Fibroblast of the aortic adventitia (primary cell): ENCODE results near the gene ARID1B. TPM values are rescaled to one million over a fixed set of nuclear protein-coding genes. Genes with fewer than 3 reads are reported as not detected.

Source experiments
- DNase-seq: peaks from one replicate; pipeline ENCODE4 v3.0.0-alpha.2; 2010; ENCODE audit warnings: low read depth
- H3K4me3 ChIP-seq: 2 replicates; pipeline ENCODE4 v1.5.1; 2011; ENCODE audit warnings: low read depth, mild to moderate bottlenecking, control low read depth, low read length, moderate library complexity
- CTCF ChIP-seq: IDR thresholded peaks from 2 replicates; pipeline ENCODE4 v1.5.1; 2011; ENCODE audit warnings: mild to moderate bottlenecking, low read length, control low read depth, inconsistent platforms; ENCODE audit not compliant: insufficient read depth
- total RNA-seq: library from RNA; depleted of rRNA; stranded (reverse); fragments of >200 nt; gene quantifications from 2 replicates; pipeline ENCODE4 v1.2.3, GENCODE V29; 2012; ENCODE audit warnings: low replicate concordance

Gene ARID1B
- total RNA-seq, 1 donor = 55.9 TPM

DNA sequence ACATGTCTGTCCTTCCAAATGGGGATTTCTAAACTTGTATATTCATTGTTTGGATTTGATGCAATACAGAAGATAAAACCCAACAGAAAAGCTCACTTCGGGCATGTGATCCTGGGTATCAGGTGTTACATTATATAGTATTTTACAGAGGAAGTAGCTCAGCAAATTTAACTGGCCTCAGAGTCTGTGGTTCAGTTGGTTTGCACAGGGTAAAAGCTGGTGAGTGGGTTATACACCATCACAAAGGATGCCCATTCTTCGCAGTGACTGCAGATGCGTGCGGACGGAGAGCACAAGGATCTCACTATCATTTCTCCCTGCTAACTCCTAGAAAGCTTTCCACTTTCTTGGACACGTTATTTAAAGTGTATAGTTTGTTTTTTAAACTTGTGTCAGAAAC is 309.5 kb downstream of the ARID1B start:
- no peak overlapping the region for H3K4me3 ChIP-seq
- no peak for DNase-seq
- no peak for TF ChIP-seq CTCF

DNA sequence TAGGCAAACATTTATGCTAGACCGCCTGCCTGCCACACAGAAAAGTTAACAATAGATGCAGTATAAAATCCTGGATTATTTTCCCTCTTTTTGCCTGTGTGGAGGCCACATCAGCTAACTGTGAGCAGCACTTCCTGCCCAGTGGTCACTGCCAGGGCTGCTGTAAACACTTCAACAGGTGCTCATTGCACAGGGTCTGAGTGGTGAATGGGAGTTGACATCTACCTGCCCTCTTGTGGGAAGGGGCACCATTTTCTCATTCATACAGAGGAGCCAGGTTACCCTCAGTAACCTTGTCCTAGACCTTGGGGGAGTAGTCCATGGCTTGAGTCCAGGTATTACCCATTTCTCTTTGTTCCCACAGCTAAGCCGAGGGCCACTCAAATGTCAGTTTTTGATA is 310.8 kb downstream of the ARID1B start:
- DNase-seq = no peak

GRCh38 chr6:157088841-157089240 is 311.7 kb downstream of the ARID1B start:
- DNase-seq = no peak
- no peak overlapping the region for H3K4me3 ChIP-seq
- no peak for TF ChIP-seq CTCF

More for the DNA sequence above, 310.8 kb downstream of the ARID1B start:
- no peak overlapping the region for H3K4me3 ChIP-seq
- no peak for TF ChIP-seq CTCF

- no peak for TF ChIP-seq CTCF
- H3K4me3 ChIP-seq = no peak overlapping the region
- peak; percentile 62 for DNase-seq
These were observed 312.1 kb downstream of the ARID1B start for GRCh38 chr6:157089258-157089657.

- no peak overlapping the region for H3K4me3 ChIP-seq
- TF ChIP-seq CTCF = no peak
- DNase-seq = no peak
These were observed 312.7 kb downstream of the ARID1B start for GRCh38 chr6:157089851-157090250.

- H3K4me3 ChIP-seq = no peak overlapping the region
- TF ChIP-seq CTCF = no peak
- no peak for DNase-seq
These were observed 313.6 kb downstream of the ARID1B start for GRCh38 chr6:157090736-157091135.

GRCh38 chr6:157091243-157091642 is 314.1 kb downstream of the ARID1B start:
- DNase-seq = no peak
- H3K4me3 ChIP-seq = no peak overlapping the region
- TF ChIP-seq CTCF = no peak
